K562 (cell line): ENCODE measurements around the gene TUB. TPM values are rescaled to one million over a fixed set of nuclear protein-coding genes. Genes with fewer than 3 reads are reported as not detected.

Experiments
- ATAC-seq: fragments of 200-7000 bp; cut with Tn5 transposase; 3 replicates; pipeline ENCODE4 v1.9.1; 2020; ENCODE audit warnings: moderate library complexity
- BruUV-seq: library from RNA; stranded (reverse); fragments of 400-500 nt; replicated peaks from 2 replicates; lab custom pipeline; 2021; lab: Mats Ljungman, UMichigan
- CTCF ChIA-PET: fragments of 300-600 bp; formaldehyde crosslinking; extraction: SDS; loops from one replicate; lab custom pipeline; 2021; ENCODE audit warnings: low intra/inter-chr PET ratio; lab: Yijun Ruan, JAX
- POLR2A ChIA-PET: fragments of 300-600, 350-650 bp; sonication (Branson Sonifier 250); formaldehyde crosslinking; extraction: SDS; loops from one replicate; lab custom pipeline; 2021; ENCODE audit warnings: antibody characterized with exemption, inconsistent platforms; lab: Yijun Ruan, JAX
- DNase-seq, 4 experiments: peaks; one replicate each; pipeline versions ENCODE4 v3.0.0 to v3.0.0-alpha.2; 2011 to 2018; ENCODE audit warnings: low spot score in 3 of 4, mixed read lengths in 3 of 4; ENCODE audit errors: extremely low read depth in 1 of 4
- FAIRE-seq: peaks from 2 replicates; lab custom pipeline; 2011; peaks lifted over from hg19 to GRCh38; lab: Jason Lieb, UNC
- H2AFZ ChIP-seq: 2 replicates; pipeline ENCODE4 v1.6.0; 2011; ENCODE audit warnings: low read depth, low read length, control low read depth, inconsistent platforms
- H3K27ac ChIP-seq: fragments of 200-600 bp; 3 replicates; pipeline ENCODE4 v1.8.0; 2011; ENCODE audit warnings: low read depth, mild to moderate bottlenecking, control low read depth, inconsistent platforms, low read length, moderate library complexity, mixed read lengths; ENCODE audit errors: extremely low read depth
- H3K27me3 ChIP-seq, 2 experiments: fragments of 300-600 bp in 1 of 2; 2 replicates in 1 of 2; 3 replicates in 1 of 2; pipeline versions ENCODE4 v1.6.0 to v1.8.0; 2011; ENCODE audit warnings: inconsistent platforms in 2 of 2, low read length in 2 of 2, mild to moderate bottlenecking in 1 of 2, mixed read lengths in 1 of 2, moderate library complexity in 1 of 2; ENCODE audit not compliant: control insufficient read depth in 2 of 2, insufficient read depth in 2 of 2
- H3K36me3 ChIP-seq: fragments of 300-600 bp; 3 replicates; pipeline ENCODE4 v1.8.0; 2011; ENCODE audit warnings: mild to moderate bottlenecking, low read length, inconsistent platforms; ENCODE audit not compliant: control insufficient read depth, insufficient read depth
- H3K4me1 ChIP-seq, 2 experiments: fragments of 200-600 bp in 1 of 2; replicated peaks in 1 of 2; 2 replicates in 1 of 2; 3 replicates in 1 of 2; pipeline versions ENCODE4 v1.5.1 to v1.8.0; 2011; ENCODE audit warnings: inconsistent platforms in 2 of 2, low read length in 2 of 2, mild to moderate bottlenecking in 1 of 2, mixed read lengths in 1 of 2, moderate library complexity in 1 of 2; ENCODE audit not compliant: control insufficient read depth in 2 of 2, insufficient read depth in 2 of 2
- H3K4me2 ChIP-seq: 2 replicates; pipeline ENCODE4 v1.6.1; 2011; ENCODE audit warnings: low read length, control low read depth, inconsistent platforms, mixed read lengths; ENCODE audit not compliant: insufficient read depth
- H3K4me3 ChIP-seq: fragments of 200-600 bp; sonication (generic), shearing (Covaris generic); 2 replicates; pipeline ENCODE4 v1.5.1; 2016; ENCODE audit warnings: control low read depth, inconsistent platforms
- H3K79me2 ChIP-seq: fragments of 200-600 bp; 3 replicates; pipeline ENCODE4 v1.8.0; 2011; ENCODE audit warnings: low read length, inconsistent platforms; ENCODE audit not compliant: control insufficient read depth, insufficient read depth
- H3K9ac ChIP-seq, 2 experiments: 2 replicates each; pipeline versions ENCODE4 v1.6.0 to v1.6.1; 2011; ENCODE audit warnings: low read depth in 2 of 2, low read length in 2 of 2, control low read depth in 1 of 2, inconsistent platforms in 1 of 2, mild to moderate bottlenecking in 1 of 2, mixed read lengths in 1 of 2; ENCODE audit not compliant: insufficient read depth in 1 of 2
- H3K9me1 ChIP-seq: one replicate; pipeline ENCODE4 v1.6.0; 2011; ENCODE audit warnings: inconsistent platforms, mild to moderate bottlenecking, low read length, moderate library complexity; ENCODE audit not compliant: control insufficient read depth, insufficient read depth
- H3K9me3 ChIP-seq: replicated peaks from 2 replicates; pipeline ENCODE4 v1.5.1; 2011; ENCODE audit warnings: low read depth, low read length, inconsistent platforms; ENCODE audit not compliant: control insufficient read depth, insufficient read depth
- H4K20me1 ChIP-seq: replicated peaks from 2 replicates; pipeline ENCODE4 v1.6.1; 2011; ENCODE audit warnings: low read length, inconsistent platforms, mixed read lengths; ENCODE audit not compliant: control insufficient read depth, insufficient read depth
- HOXB6 ChIP-seq: fragments of 250-450 bp; sonication (Bioruptor Pico); IDR thresholded peaks from 2 replicates; pipeline ENCODE4 v1.5.1; 2022; ENCODE audit warnings: mild to moderate bottlenecking, borderline replicate concordance
- MYNN ChIP-seq, 2 experiments: sonication (generic); formaldehyde crosslinking in 1 of 2; IDR thresholded peaks; 2 replicates each; pipeline versions ENCODE4 v1.5.0 to v1.6.1; 2016 to 2020; ENCODE audit warnings: antibody characterized with exemption in 1 of 2, missing genetic modification reagents in 1 of 2
- NEUROD1 ChIP-seq: fragments of 150-350 bp; IDR thresholded peaks from 2 replicates; pipeline ENCODE4 v1.6.1; 2014; ENCODE audit warnings: borderline replicate concordance, low read length, low read depth; ENCODE audit not compliant: partially characterized antibody
- PHF8 ChIP-seq: fragments of 200-600 bp; sonication (generic); IDR thresholded peaks from 2 replicates; pipeline ENCODE4 v1.6.1; 2012; ENCODE audit warnings: mixed run types, mild to moderate bottlenecking, inconsistent platforms, low read length, moderate library complexity, borderline replicate concordance
- SMARCA5 ChIP-seq: fragments of 450-650 bp; IDR thresholded peaks from 2 replicates; pipeline ENCODE4 v1.6.1; 2016
- ZNF175 ChIP-seq: fragments of 200-800 bp; sonication (Bioruptor generic); IDR thresholded peaks from 2 replicates; pipeline ENCODE4 v1.6.1; 2016; ENCODE audit warnings: low read depth, mild to moderate bottlenecking, missing genetic modification characterization, missing compliant biosample characterization
- ZNF696 ChIP-seq: fragments of 250-450 bp; sonication (Bioruptor Pico); conservative IDR thresholded peaks from 2 replicates; pipeline ENCODE4 v1.4.0; 2020; ENCODE audit warnings: mild to moderate bottlenecking, moderate library complexity
- WGBS: fragments of 100-300 bp; shearing (Covaris generic); methylation state at CpG from one replicate; pipeline ENCODE4 v1.1.6; 2016; ENCODE audit warnings: low coverage, mixed read lengths; ENCODE audit not compliant: insufficient coverage; ENCODE audit errors: missing lambda C conversion rate; 5-methylcytosine and 5-hydroxymethylcytosine counted together
- in situ Hi-C: fragments of 300-500 bp; cut with MboI; formaldehyde crosslinking; loops from 4 replicates; pipeline ENCODE4 v1.15.0; 2018; ENCODE audit warnings: inconsistent platforms, mixed read lengths
- intact Hi-C: fragments of 100-400 bp; cut with micrococcal nuclease; formaldehyde crosslinking; loops from 2 replicates; pipeline ENCODE4 v1.14.2; 2022
- polyA plus RNA-seq, 8 experiments: library from polyadenylated mRNA; depleted of rRNA in 4 of 8; stranded (reverse) in 5 of 8; unstranded in 3 of 8; fragments of >200 nt; fragmentation: Nextera tagmentation in 2 of 8; fragmentation: Illumina TruSeq in 1 of 8; extraction: Ambion mirVana in 2 of 8; extraction: Trizol in 1 of 8; gene quantifications; 2 replicates each; pipeline versions ENCODE4 v1.2.1 to v1.2.3, GENCODE V29; 2011 to 2014; ENCODE audit warnings: inconsistent platforms in 1 of 8, missing spikeins in 1 of 8
- total RNA-seq, 7 experiments: library from RNA; depleted of rRNA in 6 of 7; stranded (reverse); fragments of >200 nt in 6 of 7; fragmentation: Illumina TruSeq in 2 of 7; extraction: Trizol in 2 of 7; gene quantifications; 2 replicates each; pipeline versions ENCODE4 v1.2.1 to v1.2.3, GENCODE V29; 2011 to 2021; ENCODE audit warnings: low replicate concordance in 1 of 7

TUB gene
- total and polyA plus RNA-seq, 9 of the 15 experiments (the other 6 are each of a cell fraction or from before 2014, with no cell fraction given), result not detected

DNA sequence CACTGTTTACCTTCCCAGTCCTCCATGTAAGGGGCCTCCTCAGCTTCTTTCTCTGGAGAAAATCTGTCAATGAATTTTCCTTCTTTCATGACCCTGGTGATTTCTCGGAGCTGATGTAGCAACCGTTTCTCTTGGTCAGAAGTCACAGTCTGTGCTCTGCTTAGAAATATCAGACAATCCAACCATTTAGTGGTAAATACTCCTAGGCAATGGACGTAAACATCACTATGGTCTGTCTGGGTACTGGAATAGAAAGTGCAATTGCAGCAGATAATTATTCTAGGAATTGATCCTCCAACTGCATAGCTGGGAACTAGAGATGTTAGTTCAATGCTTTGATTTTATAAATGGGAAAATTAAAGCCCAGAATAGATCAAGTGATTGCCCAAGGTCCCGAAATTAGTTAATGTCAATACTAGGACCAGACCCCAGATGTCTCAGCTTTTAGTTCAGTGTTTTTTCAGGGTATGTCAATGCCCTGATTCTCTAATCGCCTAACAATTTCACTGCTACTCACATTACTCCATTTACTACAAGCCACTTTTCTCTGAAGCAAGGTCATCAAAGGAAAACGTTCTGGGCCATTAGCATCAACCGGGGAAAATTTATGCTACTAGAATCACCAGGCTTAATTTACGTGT, 45.8 kb downstream of the TUB start:
- DNase-seq, result no peak
- no peak overlapping the region for H2AFZ ChIP-seq
- no peak overlapping the region for H3K4me2 ChIP-seq
- H3K4me3 ChIP-seq, result no peak overlapping the region
- in situ Hi-C loops (no loop called here), intact Hi-C loops (no loop called here)
- H3K9me3 ChIP-seq, result no peaks in the 10 kb centered on the region
- FAIRE-seq, result no peak
- ChIA-PET POLR2A (interaction anchor here (1.0 kb wide), 1 partner anchor 19 kb away, joined by 3 read pairs; no protein-coding TSS in a partner anchor), CTCF (no interaction called here)
- H4K20me1 ChIP-seq, result no peaks in the 10 kb centered on the region
- no peaks in the 10 kb centered on the region for H3K79me2 ChIP-seq
- H3K9ac ChIP-seq, result no peak overlapping the region
- H3K36me3 ChIP-seq, result no peaks in the 10 kb centered on the region
- no TSS peak for BruUV-seq
- no peak for TF ChIP-seq MYNN (IDR thresholded peaks at IDR 0.05)
- no peak for TF ChIP-seq MYNN (CRISPR knock-in tag; IDR thresholded peaks at IDR 0.05)
- no peak for TF ChIP-seq ZNF696 (CRISPR knock-in tag)
- no peak for TF ChIP-seq SMARCA5
- TF ChIP-seq HOXB6 (CRISPR knock-in tag), result no peak
- TF ChIP-seq NEUROD1, result no peak
- no peak for TF ChIP-seq PHF8
- TF ChIP-seq ZNF175 (CRISPR knock-in tag), result no peak
- no peaks in the 10 kb centered on the region for H3K9me1 ChIP-seq
- H3K4me1 ChIP-seq, result no peaks in the 10 kb centered on the region
- WGBS, result 4% methylated on average over 8 of the region's 8 CpGs
- H3K27me3 ChIP-seq, result no peaks in the 10 kb centered on the region; a peak in 1 of 5 replicates
- H3K27ac ChIP-seq, result no peak overlapping the region
- no peak for ATAC-seq
